Measurements from ENCODE around the gene BPIFB3. TPM values are rescaled to one million over a fixed set of nuclear protein-coding genes. Genes with fewer than 3 reads are reported as not detected.

BPIFB3 gene
- total RNA-seq, 1 experiment from 2014 or later = not detected

- Histone ChIP-seq H3K27me3 (replicated peaks; ENCODE audit: insufficient read depth, low read depth, low read length, poor library complexity) (peaks cover 13% of the 10 kb centered on the region), H3K27ac (ENCODE audit: low read depth, low read length, poor library complexity, severe bottlenecking) (no peak overlapping the region), H3K4me1 (ENCODE audit: insufficient read depth, low read length, poor library complexity, severe bottlenecking) (no peaks in the 10 kb centered on the region), H3K4me3 (ENCODE audit: low read depth, low read length, poor library complexity, severe bottlenecking) (no peak overlapping the region), H3K36me3 (ENCODE audit: insufficient read depth, low read length, poor library complexity, severe bottlenecking) (no peaks in the 10 kb centered on the region), H3K9me3 (ENCODE audit: low read depth, low read length, poor library complexity, severe bottlenecking) (no peaks in the 10 kb centered on the region)
- no TSS peak for BruUV-seq (replicated peaks)
- TF ChIP-seq CTCF (conservative IDR thresholded peaks at IDR 0.05; ENCODE audit: low read depth, low read length) (no peak), EZH2 (IDR thresholded peaks at IDR 0.05; ENCODE audit: borderline replicate concordance, low read depth, low read length, poor library complexity, severe bottlenecking) (no peak)
- intact Hi-C loops (cut with micrococcal nuclease; ENCODE audit: unreplicated experiment) = no loop called here
- DNase-seq (ENCODE audit: low spot score) = no peak
- ChIA-PET POLR2A (ENCODE audit: low non-redundant PET) (no interaction called here), CTCF (no interaction called here)
Observed at GRCh38 chr20:33086052-33086722, 32.5 kb downstream of the BPIFB3 start.

GRCh38 chr20:33091147-33091546 lies 37.4 kb downstream of the BPIFB3 start:
- H3K4me1 ChIP-seq (ENCODE audit: insufficient read depth, low read length, poor library complexity, severe bottlenecking) = no peaks in the 10 kb centered on the region
- TF ChIP-seq EZH2 (IDR thresholded peaks at IDR 0.05; ENCODE audit: borderline replicate concordance, low read depth, low read length, poor library complexity, severe bottlenecking) (no peak), CTCF (conservative IDR thresholded peaks at IDR 0.05; ENCODE audit: low read depth, low read length) (no peak)
- H3K9me3 ChIP-seq (ENCODE audit: low read depth, low read length, poor library complexity, severe bottlenecking) = no peaks in the 10 kb centered on the region
- H3K27me3 ChIP-seq (replicated peaks; ENCODE audit: insufficient read depth, low read depth, low read length, poor library complexity) = peaks cover 13% of the 10 kb centered on the region
- BruUV-seq (replicated peaks) = no TSS peak
- H3K4me3 ChIP-seq (ENCODE audit: low read depth, low read length, poor library complexity, severe bottlenecking) = no peak overlapping the region
- DNase-seq (ENCODE audit: low spot score) = no peak
- intact Hi-C loops (cut with micrococcal nuclease; ENCODE audit: unreplicated experiment) = loop anchor here (10.0 kb wide), 1 partner anchor 204 kb away; no protein-coding TSS in a partner anchor
- H3K27ac ChIP-seq (ENCODE audit: low read depth, low read length, poor library complexity, severe bottlenecking) = no peak overlapping the region
- no peaks in the 10 kb centered on the region for H3K36me3 ChIP-seq (ENCODE audit: insufficient read depth, low read length, poor library complexity, severe bottlenecking)
- POLR2A ChIA-PET (ENCODE audit: low non-redundant PET) = no interaction called here
- CTCF ChIA-PET = no interaction called here

- Histone ChIP-seq H3K9me3 (ENCODE audit: low read depth, low read length, poor library complexity, severe bottlenecking) (no peaks in the 10 kb centered on the region), H3K27me3 (replicated peaks; ENCODE audit: insufficient read depth, low read depth, low read length, poor library complexity) (peaks cover 13% of the 10 kb centered on the region), H3K4me3 (ENCODE audit: low read depth, low read length, poor library complexity, severe bottlenecking) (no peak overlapping the region), H3K4me1 (ENCODE audit: insufficient read depth, low read length, poor library complexity, severe bottlenecking) (no peaks in the 10 kb centered on the region), H3K36me3 (ENCODE audit: insufficient read depth, low read length, poor library complexity, severe bottlenecking) (no peaks in the 10 kb centered on the region), H3K27ac (ENCODE audit: low read depth, low read length, poor library complexity, severe bottlenecking) (no peak overlapping the region)
- no peak for TF ChIP-seq EZH2 (IDR thresholded peaks at IDR 0.05; ENCODE audit: borderline replicate concordance, low read depth, low read length, poor library complexity, severe bottlenecking)
- TF ChIP-seq CTCF (conservative IDR thresholded peaks at IDR 0.05; ENCODE audit: low read depth, low read length) = no peak
- ChIA-PET CTCF (no interaction called here), POLR2A (ENCODE audit: low non-redundant PET) (no interaction called here)
- intact Hi-C loops (cut with micrococcal nuclease; ENCODE audit: unreplicated experiment) = loop anchor here (10.0 kb wide), 1 partner anchor 203 kb away; no protein-coding TSS in a partner anchor
- no peak for DNase-seq (ENCODE audit: low spot score)
- BruUV-seq (replicated peaks) = no TSS peak
Observed at GRCh38 chr20:33091693-33092092, 38.0 kb downstream of the BPIFB3 start.

Measured in A673 (cell line).